ENCODE data around the gene GSTM1.
"Not testable (repeated sequence)": the region's sequence is repeated elsewhere in the genome, so short reads cannot be mapped to it uniquely, and the experiment has no call there.

The GSTM1 gene

DNA sequence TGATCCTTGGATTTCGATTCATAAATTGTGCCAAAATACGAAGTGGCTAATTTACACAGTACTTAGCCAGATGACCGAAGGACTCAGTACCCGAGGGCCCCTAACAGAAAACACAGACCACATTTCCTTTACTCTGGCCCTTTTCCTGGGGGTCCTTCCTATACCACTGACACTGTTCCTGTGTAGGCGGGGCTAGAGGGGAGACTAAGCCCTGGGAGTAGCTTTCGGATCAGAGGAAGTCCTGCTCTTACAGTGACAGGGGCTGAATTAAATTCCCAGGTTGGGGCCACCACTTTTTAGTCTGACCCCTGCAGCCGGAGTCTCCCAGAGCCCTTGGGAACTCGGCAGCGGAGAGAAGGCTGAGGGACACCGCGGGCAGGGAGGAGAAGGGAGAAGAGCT lies 508 bp upstream of the GSTM1 start:
- H3K9ac ChIP-seq (ENCODE audit: low read depth, low read length); H3K36me3 ChIP-seq (ENCODE audit: control insufficient read depth, insufficient read depth, low read length); H3K4me1 ChIP-seq (ENCODE audit: control insufficient read depth, insufficient read depth, low read length); H3K4me3 ChIP-seq (ENCODE audit: low read depth, low read length); H3K9me3 ChIP-seq (ENCODE audit: control insufficient read depth, insufficient read depth, low read length); H3K27me3 ChIP-seq (ENCODE audit: control insufficient read depth, insufficient read depth, low read length): not testable (repeated sequence)

DNA sequence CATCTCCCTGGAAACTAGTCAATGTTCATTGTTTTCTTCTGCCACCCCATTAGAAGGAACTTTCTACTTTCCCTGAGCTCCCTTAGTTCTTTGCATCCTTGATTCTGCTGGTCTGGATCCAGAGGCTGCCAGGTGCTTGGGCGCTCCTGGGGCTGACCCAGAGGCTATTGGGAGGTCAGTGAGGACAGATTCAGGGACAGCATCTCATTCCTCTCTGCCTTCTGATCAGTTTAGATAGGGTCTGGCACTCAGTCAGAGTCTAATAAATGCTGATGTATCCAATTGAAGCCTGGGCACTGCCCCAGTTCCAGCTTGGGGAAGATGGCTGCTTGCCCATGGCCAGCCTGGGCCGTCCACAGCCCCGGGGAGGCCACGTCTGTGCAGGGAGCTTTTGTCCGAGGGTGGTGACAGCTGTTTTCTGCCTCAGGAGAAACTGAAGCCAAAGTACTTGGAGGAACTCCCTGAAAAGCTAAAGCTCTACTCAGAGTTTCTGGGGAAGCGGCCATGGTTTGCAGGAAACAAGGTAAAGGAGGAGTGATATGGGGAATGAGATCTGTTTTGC lies 2.3 kb downstream of the GSTM1 start:
- H3K4me1 ChIP-seq (ENCODE audit: control insufficient read depth, insufficient read depth, low read length), result no peaks in the 10 kb centered on the region
- no peak overlapping the region for H3K4me3 ChIP-seq (ENCODE audit: low read depth, low read length)
- H3K36me3 ChIP-seq (ENCODE audit: control insufficient read depth, insufficient read depth, low read length), result no peaks in the 10 kb centered on the region
- H3K9ac ChIP-seq (ENCODE audit: low read depth, low read length), result no peak overlapping the region
- no peaks in the 10 kb centered on the region for H3K27me3 ChIP-seq (ENCODE audit: control insufficient read depth, insufficient read depth, low read length)
- H3K9me3 ChIP-seq (ENCODE audit: control insufficient read depth, insufficient read depth, low read length), result no peaks in the 10 kb centered on the region

DNA sequence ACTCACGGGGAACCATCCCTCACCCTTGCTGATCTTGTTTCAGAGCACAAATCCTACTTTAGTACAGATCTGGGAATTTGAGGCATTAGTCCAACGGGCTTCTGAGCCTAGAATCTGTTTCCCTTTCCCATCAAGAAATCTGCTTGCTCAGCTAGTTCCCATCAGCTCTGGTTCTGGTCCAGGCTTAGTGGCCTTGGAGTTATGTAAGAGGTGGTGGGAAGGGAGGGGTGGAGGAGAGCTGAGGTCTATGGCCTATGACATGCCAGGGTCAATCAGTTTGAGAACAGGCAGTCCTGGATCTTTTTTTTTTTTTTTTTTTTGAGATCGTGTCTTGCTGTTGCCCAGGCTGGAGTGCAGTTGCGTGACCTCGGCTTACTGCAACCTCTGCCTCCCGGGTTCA lies 4.1 kb downstream of the GSTM1 start:
- Histone ChIP-seq H3K9me3 (ENCODE audit: control insufficient read depth, insufficient read depth, low read length) (no peaks in the 10 kb centered on the region), H3K9ac (ENCODE audit: low read depth, low read length) (no peak overlapping the region), H3K27me3 (ENCODE audit: control insufficient read depth, insufficient read depth, low read length) (no peaks in the 10 kb centered on the region), H3K4me3 (ENCODE audit: low read depth, low read length) (no peak overlapping the region), H3K4me1 (ENCODE audit: control insufficient read depth, insufficient read depth, low read length) (no peaks in the 10 kb centered on the region), H3K36me3 (ENCODE audit: control insufficient read depth, insufficient read depth, low read length) (no peaks in the 10 kb centered on the region)

DNA sequence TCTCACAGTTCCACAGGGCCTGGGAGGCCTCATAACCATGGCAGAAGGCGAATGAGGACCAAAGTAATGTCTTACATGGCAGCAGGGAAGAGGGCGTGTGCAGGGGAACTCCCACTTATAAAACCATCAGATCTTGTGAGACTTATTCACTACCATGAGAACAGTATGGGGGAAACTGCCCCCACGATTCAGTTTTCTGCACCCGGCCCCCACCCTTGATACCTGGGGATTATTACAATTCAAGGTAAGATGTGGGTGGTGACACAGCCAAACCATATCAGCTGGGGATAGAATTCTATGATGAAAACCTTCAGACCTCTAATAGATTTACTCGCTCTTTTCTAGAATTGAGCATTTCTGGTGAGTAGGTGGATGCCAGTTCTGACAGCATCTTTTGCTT lies 6.8 kb downstream of the GSTM1 start:
- not testable (repeated sequence) for H3K4me1 ChIP-seq (ENCODE audit: control insufficient read depth, insufficient read depth, low read length); H3K27me3 ChIP-seq (ENCODE audit: control insufficient read depth, insufficient read depth, low read length); H3K9me3 ChIP-seq (ENCODE audit: control insufficient read depth, insufficient read depth, low read length); H3K36me3 ChIP-seq (ENCODE audit: control insufficient read depth, insufficient read depth, low read length); H3K4me3 ChIP-seq (ENCODE audit: low read depth, low read length); H3K9ac ChIP-seq (ENCODE audit: low read depth, low read length)

DNA sequence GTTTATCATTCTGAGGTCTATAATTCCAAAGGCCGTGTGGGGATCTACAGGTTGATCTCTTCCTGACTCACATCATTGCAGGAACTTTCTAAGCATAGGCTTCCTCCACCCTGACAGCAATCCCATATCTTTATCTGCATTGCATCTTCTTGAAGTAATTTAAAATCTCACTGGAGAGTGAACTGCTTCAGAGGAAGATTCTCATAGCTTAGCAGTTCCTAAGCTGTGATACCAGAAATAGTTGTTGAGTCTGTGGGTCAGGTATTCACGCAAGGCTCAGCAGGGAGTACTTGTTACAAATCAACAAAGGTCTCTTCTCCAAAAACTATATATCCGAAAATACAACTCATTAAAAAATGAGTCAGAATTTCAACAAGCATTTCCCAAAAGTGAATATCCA lies 7.5 kb downstream of the GSTM1 start:
- not testable (repeated sequence) for H3K4me3 ChIP-seq (ENCODE audit: low read depth, low read length); H3K27me3 ChIP-seq (ENCODE audit: control insufficient read depth, insufficient read depth, low read length); H3K9me3 ChIP-seq (ENCODE audit: control insufficient read depth, insufficient read depth, low read length); H3K4me1 ChIP-seq (ENCODE audit: control insufficient read depth, insufficient read depth, low read length); H3K9ac ChIP-seq (ENCODE audit: low read depth, low read length); H3K36me3 ChIP-seq (ENCODE audit: control insufficient read depth, insufficient read depth, low read length)

DNA sequence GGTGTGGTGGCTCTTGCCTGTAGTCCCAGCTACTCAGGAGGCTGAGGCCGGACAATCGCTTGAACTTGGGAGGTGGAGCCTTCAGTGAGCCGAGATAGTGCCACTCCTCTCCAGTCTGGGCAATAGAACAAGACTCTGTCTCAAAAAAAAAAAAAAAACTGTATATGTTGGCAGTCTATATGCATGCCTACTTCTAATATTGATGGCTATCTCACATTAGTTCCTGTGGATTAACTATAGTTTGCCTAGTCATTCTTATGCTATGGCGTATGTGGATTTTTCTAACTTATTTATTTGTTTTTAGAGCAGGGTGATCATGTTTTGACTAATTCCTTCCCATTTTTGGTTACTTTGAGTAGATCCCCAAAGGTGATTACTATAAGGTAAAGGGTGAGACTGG lies 9.4 kb downstream of the GSTM1 start:
- Histone ChIP-seq H3K4me3 (ENCODE audit: low read depth, low read length) (no peak overlapping the region), H3K4me1 (ENCODE audit: control insufficient read depth, insufficient read depth, low read length) (no peaks in the 10 kb centered on the region), H3K27me3 (ENCODE audit: control insufficient read depth, insufficient read depth, low read length) (no peaks in the 10 kb centered on the region), H3K9ac (ENCODE audit: low read depth, low read length) (no peak overlapping the region), H3K36me3 (ENCODE audit: control insufficient read depth, insufficient read depth, low read length) (no peaks in the 10 kb centered on the region), H3K9me3 (ENCODE audit: control insufficient read depth, insufficient read depth, low read length) (no peaks in the 10 kb centered on the region)

DNA sequence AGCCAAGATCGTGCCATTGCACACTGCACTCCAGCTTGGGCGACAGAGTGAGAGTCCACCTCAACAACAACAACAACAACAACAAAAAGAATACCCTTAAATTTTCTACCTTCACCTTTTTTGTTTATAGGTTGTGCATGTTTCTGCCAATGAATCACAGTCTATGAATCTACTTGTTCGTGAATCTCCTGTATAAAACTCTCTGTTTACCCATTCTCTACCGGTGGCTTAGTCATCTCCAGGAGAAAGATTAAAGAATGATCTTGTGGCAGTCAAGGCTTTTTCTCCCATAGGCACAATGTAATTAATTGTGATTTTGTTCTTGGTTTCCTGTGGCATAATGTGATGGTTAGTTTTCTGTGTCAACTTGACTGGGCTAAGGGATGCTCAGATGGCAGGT lies 10.2 kb downstream of the GSTM1 start:
- not testable (repeated sequence) for H3K4me1 ChIP-seq (ENCODE audit: control insufficient read depth, insufficient read depth, low read length); H3K36me3 ChIP-seq (ENCODE audit: control insufficient read depth, insufficient read depth, low read length); H3K4me3 ChIP-seq (ENCODE audit: low read depth, low read length); H3K27me3 ChIP-seq (ENCODE audit: control insufficient read depth, insufficient read depth, low read length); H3K9me3 ChIP-seq (ENCODE audit: control insufficient read depth, insufficient read depth, low read length); H3K9ac ChIP-seq (ENCODE audit: low read depth, low read length)

DNA sequence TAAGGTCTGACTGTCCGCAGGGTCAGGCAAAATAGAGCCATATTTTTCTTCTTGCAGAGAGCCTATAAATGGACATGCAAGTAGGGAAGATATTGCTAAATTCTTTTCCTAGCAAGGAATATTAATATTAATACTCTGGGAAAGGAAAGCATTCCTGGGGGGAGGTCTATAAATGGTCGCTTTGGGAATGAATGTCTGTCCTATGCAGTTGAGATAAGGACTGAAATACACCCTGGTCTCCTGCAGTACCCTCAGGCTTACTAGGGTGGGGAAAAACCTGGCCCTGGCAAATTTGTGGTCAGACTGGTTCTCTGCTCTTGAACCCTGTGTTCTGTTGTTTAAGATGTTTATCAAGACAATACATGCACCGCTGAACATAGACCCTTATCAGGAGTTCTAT lies 15.3 kb downstream of the GSTM1 start:
- H3K9ac ChIP-seq (ENCODE audit: low read depth, low read length); H3K36me3 ChIP-seq (ENCODE audit: control insufficient read depth, insufficient read depth, low read length); H3K4me3 ChIP-seq (ENCODE audit: low read depth, low read length); H3K27me3 ChIP-seq (ENCODE audit: control insufficient read depth, insufficient read depth, low read length); H3K4me1 ChIP-seq (ENCODE audit: control insufficient read depth, insufficient read depth, low read length); H3K9me3 ChIP-seq (ENCODE audit: control insufficient read depth, insufficient read depth, low read length): not testable (repeated sequence)

DNA sequence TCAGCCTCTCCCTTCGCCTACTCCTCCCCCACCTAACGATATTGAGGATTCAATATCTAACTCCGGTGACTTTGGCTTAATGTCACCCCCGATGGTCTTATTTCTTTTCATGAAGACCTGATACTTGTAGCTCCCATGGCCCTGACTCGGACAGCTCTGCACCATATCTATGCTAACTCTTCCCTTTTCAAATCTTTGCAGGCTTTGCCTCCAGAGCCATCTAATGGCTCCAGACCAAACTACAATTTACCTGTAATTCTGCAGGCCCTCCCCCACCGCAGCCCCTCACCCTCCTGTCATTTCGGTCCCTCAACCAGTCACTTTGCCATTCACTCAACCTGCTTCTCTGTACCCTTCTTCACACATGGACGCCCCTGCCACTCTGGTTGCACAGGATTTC lies 16.6 kb downstream of the GSTM1 start:
- Histone ChIP-seq H3K9me3 (ENCODE audit: control insufficient read depth, insufficient read depth, low read length) (no peaks in the 10 kb centered on the region), H3K4me3 (ENCODE audit: low read depth, low read length) (no peak overlapping the region), H3K4me1 (ENCODE audit: control insufficient read depth, insufficient read depth, low read length) (no peaks in the 10 kb centered on the region), H3K36me3 (ENCODE audit: control insufficient read depth, insufficient read depth, low read length) (no peaks in the 10 kb centered on the region), H3K9ac (ENCODE audit: low read depth, low read length) (no peak overlapping the region), H3K27me3 (ENCODE audit: control insufficient read depth, insufficient read depth, low read length) (no peaks in the 10 kb centered on the region)

DNA sequence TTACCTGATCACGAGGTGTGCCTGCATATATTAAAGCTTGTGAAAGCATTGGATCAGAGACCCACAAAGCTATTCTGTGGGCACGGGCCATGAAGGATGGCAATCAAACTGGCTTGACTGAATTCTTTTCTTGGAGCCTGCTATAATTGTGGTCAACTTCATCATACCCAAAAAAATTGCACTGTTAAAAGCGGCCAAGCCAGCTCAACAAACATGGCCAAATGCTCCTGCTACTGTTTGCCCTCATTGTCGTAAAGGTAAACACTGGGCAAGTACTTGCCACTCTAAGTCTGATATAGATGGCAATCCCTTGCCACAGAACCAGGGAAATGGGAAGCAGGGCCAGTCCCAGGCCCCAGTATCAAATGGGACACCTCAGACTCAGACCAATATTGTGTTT lies 17.8 kb downstream of the GSTM1 start:
- H3K27me3 ChIP-seq (ENCODE audit: control insufficient read depth, insufficient read depth, low read length), result no peaks in the 10 kb centered on the region
- no peaks in the 10 kb centered on the region for H3K4me1 ChIP-seq (ENCODE audit: control insufficient read depth, insufficient read depth, low read length)
- H3K4me3 ChIP-seq (ENCODE audit: low read depth, low read length), result no peak overlapping the region
- no peak overlapping the region for H3K9ac ChIP-seq (ENCODE audit: low read depth, low read length)
- H3K36me3 ChIP-seq (ENCODE audit: control insufficient read depth, insufficient read depth, low read length), result no peaks in the 10 kb centered on the region
- H3K9me3 ChIP-seq (ENCODE audit: control insufficient read depth, insufficient read depth, low read length), result no peaks in the 10 kb centered on the region

DNA sequence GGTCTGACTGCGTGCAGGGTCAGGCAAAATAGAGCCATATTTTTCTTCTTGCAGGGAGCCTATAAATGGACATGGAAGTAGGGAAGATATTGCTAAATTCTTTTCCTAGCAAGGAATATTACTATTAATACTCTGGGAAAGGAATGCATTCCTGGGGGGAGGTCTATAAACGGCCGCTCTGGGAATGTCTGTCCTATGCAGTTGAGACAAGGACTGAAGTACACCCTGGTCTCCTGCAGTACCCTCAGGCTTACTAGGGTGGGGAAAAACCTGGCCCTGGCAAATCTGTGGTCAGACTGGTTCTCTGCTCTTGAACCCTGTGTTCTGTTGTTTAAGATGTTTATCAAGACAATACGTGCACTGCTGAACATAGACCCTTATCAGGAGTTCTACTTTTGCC lies 21.3 kb downstream of the GSTM1 start:
- H3K9me3 ChIP-seq (ENCODE audit: control insufficient read depth, insufficient read depth, low read length); H3K9ac ChIP-seq (ENCODE audit: low read depth, low read length); H3K27me3 ChIP-seq (ENCODE audit: control insufficient read depth, insufficient read depth, low read length); H3K4me1 ChIP-seq (ENCODE audit: control insufficient read depth, insufficient read depth, low read length); H3K36me3 ChIP-seq (ENCODE audit: control insufficient read depth, insufficient read depth, low read length); H3K4me3 ChIP-seq (ENCODE audit: low read depth, low read length): not testable (repeated sequence)

DNA sequence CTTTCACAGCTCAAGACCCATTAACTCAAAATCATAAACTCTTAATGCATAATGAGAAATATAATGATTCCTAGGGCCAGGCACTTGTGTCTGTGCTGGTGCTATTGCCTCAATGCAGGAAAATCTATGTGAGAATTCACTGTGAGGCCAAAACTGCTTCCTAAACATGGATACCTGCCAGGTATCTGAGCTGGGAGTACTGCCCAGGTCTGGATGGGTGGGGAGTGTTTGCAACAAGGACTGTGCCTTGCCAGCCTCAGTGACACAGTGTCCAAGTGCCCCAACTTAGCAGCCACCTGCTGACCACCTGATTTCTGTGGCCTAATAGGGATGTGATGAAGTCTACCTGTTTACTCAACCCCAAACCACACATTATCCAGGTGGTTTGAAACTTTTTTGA lies 22.2 kb downstream of the GSTM1 start:
- not testable (repeated sequence) for H3K9me3 ChIP-seq (ENCODE audit: control insufficient read depth, insufficient read depth, low read length); H3K4me3 ChIP-seq (ENCODE audit: low read depth, low read length); H3K4me1 ChIP-seq (ENCODE audit: control insufficient read depth, insufficient read depth, low read length); H3K36me3 ChIP-seq (ENCODE audit: control insufficient read depth, insufficient read depth, low read length); H3K27me3 ChIP-seq (ENCODE audit: control insufficient read depth, insufficient read depth, low read length); H3K9ac ChIP-seq (ENCODE audit: low read depth, low read length)
